Stimulated activated CD8-positive, alpha-beta memory T cell treated with anti-CD3 and anti-CD28 coated beads, Interleukin-7, amount 100 ng/mL, for 1 hour (primary cell): ENCODE measurements around the gene HTR6.
"Not testable (repeated sequence)": the region's sequence is repeated elsewhere in the genome, so short reads cannot be mapped to it uniquely, and the experiment has no call there.

Source experiments
- DNase-seq, 2 donors: peaks; one replicate each; pipeline ENCODE4 v3.0.0-alpha.2; 2020; ENCODE audit warnings: low read depth in 2 of 2

HTR6 gene

GRCh38 chr1:19664453-19665185 lies at the start of gene HTR6:
Gene HTR6, plus strand, starts transcription at chr1:19664875. Its CDS starts 879 bp downstream, at chr1:19665754.
- no peak for DNase-seq

- no peak for DNase-seq
These were observed 49.2 kb upstream of the HTR6 start for GRCh38 chr1:19615438-19615837.

DNA sequence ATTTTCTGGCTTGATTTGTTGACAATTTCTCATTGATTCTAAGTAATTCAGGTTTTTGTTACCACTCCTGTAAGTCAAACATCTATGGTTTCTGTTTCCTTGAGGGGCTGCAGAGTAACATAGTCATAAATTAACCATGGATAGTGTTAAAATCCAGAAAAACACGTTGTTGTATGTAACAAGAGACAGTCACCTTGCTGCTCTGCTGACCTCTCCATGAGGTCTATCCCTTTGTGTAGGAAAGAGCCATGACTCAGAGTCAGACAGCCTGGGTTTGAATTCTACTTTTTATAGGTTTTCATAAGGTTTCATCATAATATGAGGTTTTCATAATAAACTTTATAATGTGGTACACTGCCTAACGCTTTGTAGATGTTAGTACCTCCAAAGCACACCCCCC lies 48.2 kb upstream of the HTR6 start:
- DNase-seq = no peak

GRCh38 chr1:19617376-19617775 lies 47.3 kb upstream of the HTR6 start:
- DNase-seq = no peak

DNA sequence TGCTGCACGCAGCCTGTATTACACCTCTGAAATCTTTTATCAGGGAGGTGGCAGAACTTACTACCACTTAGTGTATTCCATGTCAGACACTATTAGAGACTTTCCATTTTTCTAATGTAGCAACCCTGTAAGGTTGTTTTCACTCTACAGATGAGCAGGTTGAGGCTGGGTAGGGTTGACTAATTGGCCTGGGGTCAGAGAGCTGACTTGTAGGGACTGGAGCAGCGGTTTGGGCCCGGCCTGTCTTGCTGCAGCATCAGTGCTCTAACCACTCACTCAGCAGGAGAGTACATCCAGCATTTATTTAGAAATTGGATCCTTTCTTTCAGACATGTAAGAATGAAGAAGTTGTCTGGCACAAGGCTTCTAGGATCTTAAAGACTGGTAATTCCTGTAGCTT lies 46.2 kb upstream of the HTR6 start:
- no peak for DNase-seq

DNA sequence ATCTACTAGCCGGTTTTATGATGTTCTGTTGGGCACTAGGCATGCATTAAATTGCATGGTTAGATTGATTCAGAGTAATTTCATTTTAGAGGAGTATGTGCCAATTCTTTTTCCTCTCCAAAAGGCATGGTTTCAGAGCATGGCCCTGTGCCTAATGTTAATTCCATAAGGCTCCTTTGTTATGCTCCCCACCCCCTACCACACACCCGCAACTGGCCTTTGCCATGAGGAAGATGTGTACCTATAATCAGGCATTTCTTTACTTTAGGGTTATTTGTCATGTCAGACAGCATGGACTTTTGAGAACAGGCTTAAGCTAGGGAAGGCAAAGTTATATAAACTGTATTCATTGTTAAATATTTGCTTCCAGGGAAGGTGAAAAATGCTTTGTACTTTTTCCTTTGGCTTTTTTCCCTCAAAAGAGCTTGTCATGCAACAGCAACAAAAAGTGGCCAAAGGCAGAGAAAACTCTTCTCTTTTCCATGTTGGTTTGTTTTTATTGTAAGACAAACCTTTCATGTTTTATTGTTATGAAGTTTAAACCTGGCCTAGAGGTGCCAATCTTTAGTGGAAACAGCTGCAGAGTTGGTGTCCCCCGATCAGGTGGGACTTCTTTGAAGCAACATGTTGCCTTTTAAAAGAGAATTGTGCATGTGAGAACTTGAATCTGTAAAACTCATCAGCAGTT lies 44.8 kb upstream of the HTR6 start:
- no peak for DNase-seq

GRCh38 chr1:19620786-19621185 lies 43.9 kb upstream of the HTR6 start:
- no peak for DNase-seq

- no peak for DNase-seq
These were observed 43.3 kb upstream of the HTR6 start for GRCh38 chr1:19621274-19621950.

DNA sequence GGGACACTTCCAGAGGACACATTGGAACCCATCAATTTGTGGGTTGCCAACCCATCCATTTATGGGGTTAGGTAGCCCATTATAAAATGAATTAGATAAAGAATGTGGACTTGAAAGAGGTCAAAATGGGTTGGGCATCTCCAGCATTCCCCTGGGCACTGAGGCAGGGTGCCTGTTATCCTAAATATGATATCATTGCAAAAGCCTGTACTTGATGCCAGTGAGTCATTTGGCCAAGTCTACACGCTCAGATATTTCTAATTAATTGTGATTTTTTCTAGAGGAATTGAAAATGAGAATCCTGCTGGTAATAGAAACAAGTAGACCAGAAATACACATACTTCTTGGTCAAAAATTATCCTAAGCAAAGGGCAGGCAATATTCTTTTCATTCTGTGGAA lies 42.5 kb upstream of the HTR6 start:
- no peak for DNase-seq

DNA sequence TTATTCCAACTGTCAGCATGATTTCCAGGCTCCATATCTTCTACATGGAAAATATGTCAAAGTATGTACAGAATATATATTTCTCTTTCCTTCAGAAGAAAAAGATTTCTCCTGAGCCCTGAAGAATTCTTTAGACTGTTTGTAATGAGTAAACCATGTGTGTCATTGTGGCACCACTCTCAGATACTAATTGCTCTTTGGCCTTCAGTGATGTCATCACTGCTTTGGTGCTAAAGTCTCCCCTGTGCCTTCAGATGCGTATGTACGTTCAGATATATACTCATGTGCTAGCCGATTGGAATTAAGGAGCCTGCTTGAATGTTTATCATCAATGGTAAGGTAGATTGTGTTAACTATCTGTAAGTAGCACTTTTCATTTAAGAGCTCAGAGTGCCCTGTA lies 41.2 kb upstream of the HTR6 start:
- DNase-seq = no peak

- no peak for DNase-seq
These were observed 39.3 kb upstream of the HTR6 start for GRCh38 chr1:19625291-19625937.

GRCh38 chr1:19628879-19629278 lies 35.8 kb upstream of the HTR6 start:
- DNase-seq = no peak

DNA sequence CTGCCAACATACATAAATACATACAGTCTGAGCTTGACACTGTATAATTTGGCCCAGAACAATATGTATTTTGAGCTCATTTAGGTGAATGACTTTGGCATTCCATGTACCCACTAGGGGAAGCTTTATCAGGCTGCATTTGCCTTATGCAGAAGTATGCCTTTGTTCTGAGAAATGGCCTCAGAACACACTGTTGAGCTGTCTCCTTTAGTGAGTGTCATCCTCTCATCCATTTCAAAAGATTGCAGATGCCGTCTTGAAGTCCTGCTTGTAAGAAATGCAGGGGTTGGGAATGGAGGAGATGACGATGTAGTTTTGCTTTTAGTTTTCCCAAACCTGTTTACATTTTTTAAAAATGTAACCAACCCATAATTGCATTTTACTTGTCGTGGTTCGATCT lies 35.3 kb upstream of the HTR6 start:
- DNase-seq = no peak

DNA sequence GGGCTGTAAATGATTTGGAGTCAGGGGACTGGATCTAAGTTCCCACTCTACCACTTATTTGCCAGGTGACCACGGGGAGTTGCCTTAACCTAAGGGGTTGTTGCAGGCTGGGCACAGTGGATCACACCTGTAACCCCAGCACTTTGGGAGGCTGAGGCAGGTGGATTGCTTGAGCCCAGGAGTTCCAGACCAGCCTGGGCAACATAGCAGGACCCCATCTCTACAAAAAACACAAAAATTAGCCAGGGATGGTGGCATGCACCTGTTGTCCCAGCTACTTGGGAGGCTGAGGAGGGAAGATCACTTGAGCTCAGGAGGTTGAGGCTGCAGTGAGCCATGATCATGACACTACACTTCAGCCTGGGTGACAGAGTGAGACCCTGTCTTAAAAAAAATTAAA lies 34.5 kb upstream of the HTR6 start:
- DNase-seq = not testable (repeated sequence)

DNA sequence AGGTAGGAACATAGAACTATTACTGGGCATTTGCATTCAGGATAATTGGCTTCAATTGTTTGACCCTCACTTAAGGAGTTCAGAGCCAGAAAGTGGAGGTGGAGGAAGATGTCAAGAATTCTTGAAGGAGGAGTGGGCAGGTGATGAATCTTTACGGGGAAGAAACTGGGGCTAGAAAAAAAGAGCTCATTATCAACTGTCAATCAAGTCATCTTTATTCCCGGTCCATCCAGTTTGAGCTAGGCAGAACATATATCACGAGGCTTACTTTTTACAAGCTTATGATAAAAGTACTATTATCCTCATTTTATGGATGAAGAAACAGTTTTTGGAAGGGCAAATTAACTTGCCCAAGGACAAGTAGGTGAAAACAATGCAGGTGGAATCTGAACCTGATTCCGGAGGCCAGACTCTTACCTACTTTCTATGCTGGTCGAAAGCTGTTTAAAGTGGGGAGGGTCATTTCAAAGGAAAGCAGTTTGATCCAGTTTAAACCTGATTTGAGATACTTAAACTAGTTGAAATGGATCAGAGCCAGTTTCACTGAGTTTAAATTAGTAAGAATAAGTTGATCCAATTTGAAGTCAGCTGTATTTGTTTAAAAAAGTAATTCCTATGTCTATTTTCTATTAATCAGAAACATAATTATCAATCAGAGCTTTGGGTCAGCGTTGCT lies 33.8 kb upstream of the HTR6 start:
- DNase-seq = no peak

GRCh38 chr1:19632211-19632610 lies 32.5 kb upstream of the HTR6 start:
- DNase-seq = no peak

GRCh38 chr1:19633106-19633505 lies 31.6 kb upstream of the HTR6 start:
- no peak for DNase-seq

- DNase-seq = not testable (repeated sequence)
These were observed 29.6 kb upstream of the HTR6 start for GRCh38 chr1:19635064-19635463.

GRCh38 chr1:19635646-19636045 lies 29.0 kb upstream of the HTR6 start:
- no peak for DNase-seq

DNA sequence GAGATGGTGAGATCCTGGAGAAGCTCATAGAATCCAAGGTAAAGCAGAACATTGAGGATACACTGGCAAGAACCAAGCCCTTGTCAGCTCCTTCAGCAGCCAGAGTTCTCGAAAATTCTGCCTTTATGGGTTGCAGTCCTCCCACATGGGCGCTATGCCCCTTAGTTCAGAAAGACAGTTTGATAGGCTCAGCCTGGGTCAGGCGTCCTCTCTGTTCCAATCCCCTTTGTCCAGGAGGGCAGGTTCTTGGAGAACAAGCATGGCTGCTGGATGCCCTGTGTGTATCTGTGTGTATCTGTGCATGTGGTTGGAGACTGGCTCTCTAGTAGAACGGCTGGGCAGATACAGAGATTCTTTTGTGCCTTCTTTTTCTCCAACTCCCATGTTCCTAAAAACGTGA lies 28.6 kb upstream of the HTR6 start:
- no peak for DNase-seq

GRCh38 chr1:19636749-19637148 lies 27.9 kb upstream of the HTR6 start:
- DNase-seq = not testable (repeated sequence)

- no peak for DNase-seq
These were observed 27.1 kb upstream of the HTR6 start for GRCh38 chr1:19637606-19638005.
